ENCODE results near the gene CAMKK1.
A peak's percentile ranks its signal among the peaks of the same experiment; 100 is the strongest.

The CAMKK1 gene

DNA sequence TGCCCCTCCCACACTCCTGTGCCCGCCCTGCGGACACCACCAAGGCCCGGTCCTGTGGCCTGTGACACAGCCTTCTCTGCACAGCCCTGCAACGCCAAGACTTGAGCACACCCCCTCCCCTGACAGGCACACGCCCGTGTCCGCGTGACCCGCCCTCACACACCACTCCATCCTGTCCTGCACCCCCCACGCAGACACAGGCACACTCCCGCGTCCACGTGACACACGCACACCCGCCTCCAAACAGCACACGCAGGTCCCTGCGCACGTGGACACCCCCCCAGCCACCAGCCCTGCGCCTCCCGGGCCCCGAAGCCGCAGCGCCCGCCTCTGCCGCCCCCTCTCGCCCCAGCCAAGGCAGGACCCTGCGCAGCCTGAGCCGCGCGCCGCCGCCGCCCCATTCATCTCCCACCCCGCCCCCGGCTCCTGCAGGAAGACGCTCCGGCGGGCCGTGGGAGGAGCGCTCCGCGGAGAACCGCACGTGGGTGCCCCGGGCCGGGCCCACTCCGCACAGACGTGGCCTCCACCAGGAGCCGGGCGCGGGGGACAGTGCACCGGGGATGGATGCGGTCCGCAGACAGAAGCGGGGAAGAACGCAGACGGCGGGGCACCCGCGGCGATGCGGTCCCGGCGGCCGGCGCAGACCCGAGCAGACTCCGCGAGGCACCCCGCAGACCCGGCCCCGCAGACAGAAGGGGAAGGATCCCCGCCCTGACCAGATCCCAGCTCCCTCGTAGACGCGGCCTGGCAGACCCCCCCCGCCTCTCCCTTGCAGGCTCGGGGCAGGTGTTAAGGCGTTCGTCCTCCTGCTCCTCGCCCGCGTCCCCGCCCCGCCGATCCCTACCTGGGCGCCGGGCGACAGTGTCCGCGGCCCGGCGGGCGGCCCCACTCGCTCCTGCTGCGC is 506 bp downstream of the CAMKK1 start:
- H4K20me1 ChIP-seq (ENCODE audit: insufficient read depth, low read length, poor library complexity, severe bottlenecking): no peaks in the 10 kb centered on the region
- H3F3A ChIP-seq (ENCODE audit: low read depth): no peaks in the 10 kb centered on the region
- no peaks in the 10 kb centered on the region for H3K27me3 ChIP-seq (ENCODE audit: insufficient read depth, low read length, poor library complexity, severe bottlenecking)
- H3K9me2 ChIP-seq (replicated peaks; ENCODE audit: low read depth, low read length): no peaks in the 10 kb centered on the region
- H3K36me3 ChIP-seq (ENCODE audit: insufficient read depth, low read length): no peaks in the 10 kb centered on the region
- TF ChIP-seq, protein P1, sequence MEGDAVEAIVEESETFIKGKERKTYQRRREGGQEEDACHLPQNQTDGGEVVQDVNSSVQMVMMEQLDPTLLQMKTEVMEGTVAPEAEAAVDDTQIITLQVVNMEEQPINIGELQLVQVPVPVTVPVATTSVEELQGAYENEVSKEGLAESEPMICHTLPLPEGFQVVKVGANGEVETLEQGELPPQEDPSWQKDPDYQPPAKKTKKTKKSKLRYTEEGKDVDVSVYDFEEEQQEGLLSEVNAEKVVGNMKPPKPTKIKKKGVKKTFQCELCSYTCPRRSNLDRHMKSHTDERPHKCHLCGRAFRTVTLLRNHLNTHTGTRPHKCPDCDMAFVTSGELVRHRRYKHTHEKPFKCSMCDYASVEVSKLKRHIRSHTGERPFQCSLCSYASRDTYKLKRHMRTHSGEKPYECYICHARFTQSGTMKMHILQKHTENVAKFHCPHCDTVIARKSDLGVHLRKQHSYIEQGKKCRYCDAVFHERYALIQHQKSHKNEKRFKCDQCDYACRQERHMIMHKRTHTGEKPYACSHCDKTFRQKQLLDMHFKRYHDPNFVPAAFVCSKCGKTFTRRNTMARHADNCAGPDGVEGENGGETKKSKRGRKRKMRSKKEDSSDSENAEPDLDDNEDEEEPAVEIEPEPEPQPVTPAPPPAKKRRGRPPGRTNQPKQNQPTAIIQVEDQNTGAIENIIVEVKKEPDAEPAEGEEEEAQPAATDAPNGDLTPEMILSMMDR (conservative IDR thresholded peaks at IDR 0.05; ENCODE audit: low read length): no peak
- TF ChIP-seq EZH2phosphoT487 (IDR thresholded peaks at IDR 0.05; ENCODE audit: borderline replicate concordance): no peak
- H3K4me3 ChIP-seq (ENCODE audit: low read length, poor library complexity, severe bottlenecking): peak overlapping the region; percentile 74
- no peaks in the 10 kb centered on the region for H3K9me3 ChIP-seq (ENCODE audit: insufficient read depth, low read depth, low read length)
- peak overlapping the region; percentile 41 for H3K9ac ChIP-seq (ENCODE audit: low read depth, low read length, poor library complexity, severe bottlenecking)
- H3K79me2 ChIP-seq (ENCODE audit: insufficient read depth, low read length): no peaks in the 10 kb centered on the region
- peak overlapping the region; percentile 76; the same call in 1 of the 2 replicates for H2AFZ ChIP-seq (ENCODE audit: low read length)
- H3K4me2 ChIP-seq (ENCODE audit: low read depth, low read length, poor library complexity, severe bottlenecking): peak overlapping the region; percentile 81
- H3K4me1 ChIP-seq (ENCODE audit: insufficient read depth, low read length, poor library complexity, severe bottlenecking): peaks cover 11% of the 10 kb centered on the region

DNA sequence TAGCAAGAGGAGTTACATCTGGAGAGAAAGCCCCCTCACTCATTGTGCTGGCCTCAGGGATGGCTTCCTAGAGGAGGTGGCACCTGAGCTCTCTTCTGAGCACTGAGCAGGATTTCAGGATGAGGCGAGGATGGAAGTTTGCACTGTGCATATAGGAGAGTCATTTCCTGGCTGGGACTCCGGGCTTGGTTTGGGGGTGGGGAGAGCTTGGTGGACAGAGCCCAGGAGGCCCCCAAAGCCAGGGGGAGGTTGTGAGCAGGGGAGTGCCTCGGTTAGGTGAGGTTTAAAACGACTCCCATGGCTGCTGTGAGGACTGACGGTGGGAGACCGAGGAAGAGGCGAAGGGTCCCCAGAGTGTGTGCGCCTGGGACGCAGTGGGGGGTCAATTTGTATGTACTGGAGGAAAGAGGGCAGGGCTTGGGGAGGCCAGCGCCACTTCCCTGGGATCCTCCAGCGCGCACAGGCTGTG is 1.2 kb downstream of the CAMKK1 start:
- no peak overlapping the region for H3K9ac ChIP-seq (ENCODE audit: low read depth, low read length, poor library complexity, severe bottlenecking)
- no peak overlapping the region for H2AFZ ChIP-seq (ENCODE audit: low read length)
- no peaks in the 10 kb centered on the region for H3K9me2 ChIP-seq (replicated peaks; ENCODE audit: low read depth, low read length)
- H3K4me1 ChIP-seq (ENCODE audit: insufficient read depth, low read length, poor library complexity, severe bottlenecking): peaks cover 18% of the 10 kb centered on the region
- H3K4me2 ChIP-seq (ENCODE audit: low read depth, low read length, poor library complexity, severe bottlenecking): peak overlapping the region; percentile 81
- H3K79me2 ChIP-seq (ENCODE audit: insufficient read depth, low read length): no peaks in the 10 kb centered on the region
- no peaks in the 10 kb centered on the region for H3F3A ChIP-seq (ENCODE audit: low read depth)
- no peaks in the 10 kb centered on the region for H4K20me1 ChIP-seq (ENCODE audit: insufficient read depth, low read length, poor library complexity, severe bottlenecking)
- H3K27me3 ChIP-seq (ENCODE audit: insufficient read depth, low read length, poor library complexity, severe bottlenecking): no peaks in the 10 kb centered on the region
- TF ChIP-seq, protein P1 (conservative IDR thresholded peaks at IDR 0.05; ENCODE audit: low read length): no peak
- TF ChIP-seq EZH2phosphoT487 (IDR thresholded peaks at IDR 0.05; ENCODE audit: borderline replicate concordance): no peak
- H3K36me3 ChIP-seq (ENCODE audit: insufficient read depth, low read length): no peaks in the 10 kb centered on the region
- no peaks in the 10 kb centered on the region for H3K9me3 ChIP-seq (ENCODE audit: insufficient read depth, low read depth, low read length)
- H3K4me3 ChIP-seq (ENCODE audit: low read length, poor library complexity, severe bottlenecking): peak overlapping the region; percentile 74

DNA sequence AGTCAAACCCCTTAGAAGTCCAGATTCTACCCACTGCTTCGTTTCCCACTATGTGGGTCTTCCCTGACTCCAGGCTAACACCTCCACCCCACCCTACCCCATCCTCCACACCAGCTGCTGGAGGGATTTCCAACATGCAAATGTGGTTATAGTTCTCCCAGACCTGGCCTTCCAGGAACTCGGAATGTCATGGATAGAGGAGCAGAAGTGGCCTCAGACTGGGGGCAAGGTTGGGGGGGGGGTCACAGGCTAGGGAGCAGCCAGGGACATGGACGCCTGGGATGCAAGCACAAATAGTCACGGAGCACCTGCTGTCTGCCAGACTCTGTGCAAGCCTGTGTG is 2.0 kb downstream of the CAMKK1 start:
- no peak overlapping the region for H3K4me2 ChIP-seq (ENCODE audit: low read depth, low read length, poor library complexity, severe bottlenecking)
- no peaks in the 10 kb centered on the region for H3K79me2 ChIP-seq (ENCODE audit: insufficient read depth, low read length)
- H3K36me3 ChIP-seq (ENCODE audit: insufficient read depth, low read length): no peaks in the 10 kb centered on the region
- peaks cover 21% of the 10 kb centered on the region for H3K4me1 ChIP-seq (ENCODE audit: insufficient read depth, low read length, poor library complexity, severe bottlenecking)
- H3K9me2 ChIP-seq (replicated peaks; ENCODE audit: low read depth, low read length): no peaks in the 10 kb centered on the region
- H3K9ac ChIP-seq (ENCODE audit: low read depth, low read length, poor library complexity, severe bottlenecking): no peak overlapping the region
- no peaks in the 10 kb centered on the region for H3K27me3 ChIP-seq (ENCODE audit: insufficient read depth, low read length, poor library complexity, severe bottlenecking)
- TF ChIP-seq EZH2phosphoT487 (IDR thresholded peaks at IDR 0.05; ENCODE audit: borderline replicate concordance): no peak
- TF ChIP-seq, protein P1 (conservative IDR thresholded peaks at IDR 0.05; ENCODE audit: low read length): no peak
- H3F3A ChIP-seq (ENCODE audit: low read depth): no peaks in the 10 kb centered on the region
- no peaks in the 10 kb centered on the region for H3K9me3 ChIP-seq (ENCODE audit: insufficient read depth, low read depth, low read length)
- H4K20me1 ChIP-seq (ENCODE audit: insufficient read depth, low read length, poor library complexity, severe bottlenecking): no peaks in the 10 kb centered on the region
- H3K4me3 ChIP-seq (ENCODE audit: low read length, poor library complexity, severe bottlenecking): no peak overlapping the region
- no peak overlapping the region for H2AFZ ChIP-seq (ENCODE audit: low read length)

Measured in Loucy (cell line).